Astrocyte (in vitro differentiated cells and primary cell): ENCODE measurements around the gene CKS1B.

ENCODE experiments used
- EZH2 ChIP-seq: IDR thresholded peaks from 2 replicates; pipeline ENCODE4 v1.6.1; 2012; ENCODE audit warnings: mild to moderate bottlenecking, low read length, inconsistent platforms; ENCODE audit not compliant: insufficient read depth
- TF ChIP-seq, protein P1 (sequence below): IDR thresholded peaks from 2 replicates; pipeline ENCODE4 v1.5.1; 2011; ENCODE audit warnings: low read depth, mild to moderate bottlenecking, inconsistent platforms, low read length, moderate library complexity; ENCODE audit not compliant: insufficient read depth

DNA sequence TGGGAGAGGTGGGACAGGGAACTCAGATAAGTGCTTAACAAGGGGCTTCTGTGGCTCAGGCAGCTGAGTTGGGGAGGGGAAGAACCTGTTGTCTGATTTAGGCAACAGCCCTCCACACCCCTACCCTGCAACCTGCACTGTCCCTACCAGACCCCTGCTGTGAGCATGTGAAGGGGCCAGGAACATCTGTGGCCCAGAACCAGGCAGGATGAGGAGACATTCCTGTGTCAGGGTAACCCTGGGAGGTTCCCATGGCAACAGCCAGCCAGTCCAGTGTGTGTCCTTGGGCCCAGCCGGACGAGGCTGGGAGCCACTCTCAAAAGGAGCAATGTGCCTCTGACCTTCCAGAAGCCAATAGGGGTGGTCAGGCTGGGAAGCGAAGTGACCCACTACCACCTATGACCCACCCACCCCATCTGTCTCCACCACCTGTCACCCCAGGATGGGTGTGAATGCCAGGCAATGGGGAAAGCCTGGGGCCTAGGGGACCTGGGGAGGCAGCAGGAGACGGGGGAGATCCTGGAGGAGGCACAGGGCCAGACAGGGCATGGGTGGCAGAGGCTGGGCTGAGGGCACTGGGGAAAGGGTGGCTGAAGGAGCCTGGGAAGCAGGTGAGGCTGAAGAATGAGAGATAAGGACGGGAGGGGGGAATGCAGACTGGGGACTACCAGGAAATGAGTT, 33.0 kb upstream of the CKS1B start:
- TF ChIP-seq, protein P1, sequence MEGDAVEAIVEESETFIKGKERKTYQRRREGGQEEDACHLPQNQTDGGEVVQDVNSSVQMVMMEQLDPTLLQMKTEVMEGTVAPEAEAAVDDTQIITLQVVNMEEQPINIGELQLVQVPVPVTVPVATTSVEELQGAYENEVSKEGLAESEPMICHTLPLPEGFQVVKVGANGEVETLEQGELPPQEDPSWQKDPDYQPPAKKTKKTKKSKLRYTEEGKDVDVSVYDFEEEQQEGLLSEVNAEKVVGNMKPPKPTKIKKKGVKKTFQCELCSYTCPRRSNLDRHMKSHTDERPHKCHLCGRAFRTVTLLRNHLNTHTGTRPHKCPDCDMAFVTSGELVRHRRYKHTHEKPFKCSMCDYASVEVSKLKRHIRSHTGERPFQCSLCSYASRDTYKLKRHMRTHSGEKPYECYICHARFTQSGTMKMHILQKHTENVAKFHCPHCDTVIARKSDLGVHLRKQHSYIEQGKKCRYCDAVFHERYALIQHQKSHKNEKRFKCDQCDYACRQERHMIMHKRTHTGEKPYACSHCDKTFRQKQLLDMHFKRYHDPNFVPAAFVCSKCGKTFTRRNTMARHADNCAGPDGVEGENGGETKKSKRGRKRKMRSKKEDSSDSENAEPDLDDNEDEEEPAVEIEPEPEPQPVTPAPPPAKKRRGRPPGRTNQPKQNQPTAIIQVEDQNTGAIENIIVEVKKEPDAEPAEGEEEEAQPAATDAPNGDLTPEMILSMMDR, result no peak
- no peak for TF ChIP-seq EZH2
